Mesenchymal stem cell (in vitro differentiated cells and primary cell): ENCODE data around the gene FHIT.

Experiments used
- DNase-seq: peaks from one replicate; pipeline ENCODE4 v3.0.0-alpha.2; 2013
- H2AFZ ChIP-seq: one replicate; pipeline ENCODE4 v1.6.1; 2013; ENCODE audit warnings: low read depth, mild to moderate bottlenecking, control low read depth, inconsistent platforms, low read length, moderate library complexity
- H2AK5ac ChIP-seq: 2 replicates; pipeline ENCODE4 v1.6.1; 2013; ENCODE audit warnings: low read length, moderate library complexity, mild to moderate bottlenecking, inconsistent platforms; ENCODE audit not compliant: severe bottlenecking
- H2BK120ac ChIP-seq: one replicate; pipeline ENCODE4 v1.6.1; 2013; ENCODE audit warnings: low read depth, mild to moderate bottlenecking, inconsistent platforms, low read length, moderate library complexity
- H2BK12ac ChIP-seq, 2 experiments: one replicate each; pipeline ENCODE4 v1.6.1; 2013; ENCODE audit warnings: inconsistent platforms in 2 of 2, low read length in 2 of 2, mild to moderate bottlenecking in 2 of 2, moderate library complexity in 2 of 2, control low read depth in 1 of 2
- H2BK15ac ChIP-seq: one replicate; pipeline ENCODE4 v1.6.1; 2013; ENCODE audit warnings: mild to moderate bottlenecking, low read depth, inconsistent platforms; ENCODE audit not compliant: poor library complexity, severe bottlenecking
- H2BK5ac ChIP-seq: 2 replicates; pipeline ENCODE4 v1.6.1; 2013; ENCODE audit warnings: low read depth, mild to moderate bottlenecking, low read length, control low read depth, inconsistent platforms; ENCODE audit not compliant: poor library complexity, severe bottlenecking
- H3K14ac ChIP-seq, 2 experiments: one replicate each; pipeline ENCODE4 v1.6.1; 2013; ENCODE audit warnings: inconsistent platforms in 2 of 2, low read length in 2 of 2, control low read depth in 1 of 2, mild to moderate bottlenecking in 1 of 2, moderate library complexity in 1 of 2
- H3K18ac ChIP-seq, 2 experiments: one replicate each; pipeline ENCODE4 v1.6.1; 2013; ENCODE audit warnings: inconsistent platforms in 2 of 2, low read length in 2 of 2, control low read depth in 1 of 2, low read depth in 1 of 2, mild to moderate bottlenecking in 1 of 2
- H3K23ac ChIP-seq, 2 experiments: one replicate each; pipeline ENCODE4 v1.6.1; 2013; ENCODE audit warnings: inconsistent platforms in 2 of 2, low read length in 2 of 2, mild to moderate bottlenecking in 2 of 2, moderate library complexity in 2 of 2, control low read depth in 1 of 2
- H3K27ac ChIP-seq: 2 replicates; pipeline ENCODE4 v1.5.1; 2013; ENCODE audit warnings: mild to moderate bottlenecking, moderate library complexity, low read length, control low read depth, inconsistent platforms; ENCODE audit not compliant: poor library complexity, severe bottlenecking
- H3K27me3 ChIP-seq, 2 experiments: 2 replicates each; pipeline versions ENCODE4 v1.6.1 to v1.7.0; 2013; ENCODE audit warnings: low read length in 2 of 2, mild to moderate bottlenecking in 2 of 2, moderate library complexity in 2 of 2, control low read depth in 1 of 2, inconsistent platforms in 1 of 2; ENCODE audit not compliant: control insufficient read depth in 1 of 2, insufficient read depth in 1 of 2
- H3K36me3 ChIP-seq, 2 experiments: 2 replicates each; pipeline versions ENCODE4 v1.6.1 to v1.7.0; 2013; ENCODE audit warnings: low read length in 2 of 2, control low read depth in 1 of 2, inconsistent platforms in 1 of 2, low read depth in 1 of 2, mild to moderate bottlenecking in 1 of 2; ENCODE audit not compliant: insufficient read depth in 2 of 2, control insufficient read depth in 1 of 2
- H3K4ac ChIP-seq, 2 experiments: one replicate each; pipeline ENCODE4 v1.6.1; 2013; ENCODE audit warnings: inconsistent platforms in 2 of 2, low read length in 2 of 2, mild to moderate bottlenecking in 2 of 2, moderate library complexity in 2 of 2, control low read depth in 1 of 2, low read depth in 1 of 2
- H3K4me1 ChIP-seq: 2 replicates; pipeline ENCODE4 v1.6.1; 2013; ENCODE audit warnings: low read depth, low read length, control low read depth; ENCODE audit not compliant: control insufficient read depth, insufficient read depth
- H3K4me2 ChIP-seq: 2 replicates; pipeline ENCODE4 v1.6.1; 2013; ENCODE audit warnings: low read length, mild to moderate bottlenecking, inconsistent platforms; ENCODE audit not compliant: poor library complexity, severe bottlenecking
- H3K4me3 ChIP-seq, 2 experiments: 2 replicates each; pipeline versions ENCODE4 v1.5.1 to v1.7.0; 2013; ENCODE audit warnings: low read length in 2 of 2, mild to moderate bottlenecking in 2 of 2, control low read depth in 1 of 2, low read depth in 1 of 2; ENCODE audit not compliant: insufficient read depth in 1 of 2
- H3K79me1 ChIP-seq: replicated peaks from 2 replicates; pipeline ENCODE4 v1.6.1; 2013; ENCODE audit warnings: mild to moderate bottlenecking, control low read depth, low read length, inconsistent platforms; ENCODE audit not compliant: poor library complexity, severe bottlenecking
- H3K9ac ChIP-seq: 2 replicates; pipeline ENCODE4 v1.7.0; 2013; ENCODE audit warnings: mild to moderate bottlenecking, low read length, moderate library complexity
- H3K9me3 ChIP-seq: 2 replicates; pipeline ENCODE4 v1.7.0; 2013; ENCODE audit warnings: mild to moderate bottlenecking, low read length; ENCODE audit not compliant: control insufficient read depth
- H4K8ac ChIP-seq: one replicate; pipeline ENCODE4 v1.6.1; 2013; ENCODE audit warnings: inconsistent platforms, mild to moderate bottlenecking, low read length, moderate library complexity
- H4K91ac ChIP-seq: one replicate; pipeline ENCODE4 v1.6.1; 2013; ENCODE audit warnings: mild to moderate bottlenecking, low read length, inconsistent platforms
- WGBS: methylation state at CpG from one replicate; pipeline ENCODE4 v1.1.7; 2013; ENCODE audit warnings: mixed read lengths; 5-methylcytosine and 5-hydroxymethylcytosine counted together

Gene FHIT

DNA sequence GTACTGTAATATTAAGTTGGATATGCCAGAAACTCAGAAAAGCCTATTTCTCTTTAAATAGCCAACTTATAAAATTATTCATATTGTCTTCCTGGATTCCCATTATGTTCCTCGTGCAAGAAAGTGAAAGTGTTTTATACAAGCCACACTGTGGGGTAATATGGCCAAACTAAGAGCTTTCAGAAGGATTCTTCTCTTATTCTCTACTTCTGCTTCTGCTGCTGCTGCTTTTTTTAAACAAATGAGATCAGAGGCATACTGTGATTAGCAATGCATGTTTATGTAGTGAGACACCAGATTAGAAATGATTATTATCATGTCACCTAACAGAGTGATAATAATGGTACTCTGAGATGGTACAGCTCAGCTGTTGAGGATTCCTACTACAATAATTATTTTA lies 1174.9 kb downstream of the FHIT start:
- Histone ChIP-seq H2AK5ac (no peak overlapping the region), H3K18ac (no peak overlapping the region), H3K36me3 (no peaks in the 10 kb centered on the region), H2AFZ (no peak overlapping the region), H3K4ac (no peak overlapping the region), H3K4me1 (no peaks in the 10 kb centered on the region), H4K91ac (no peak overlapping the region), H2BK5ac (no peak overlapping the region), H3K27ac (no peak overlapping the region), H3K27me3 (no peaks in the 10 kb centered on the region), H3K9me3 (peaks cover 3% of the 10 kb centered on the region), H3K9ac (peak overlapping the region; percentile 73), H3K23ac (no peak overlapping the region), H2BK120ac (no peak overlapping the region), H3K79me1 (no peaks in the 10 kb centered on the region), H2BK12ac (no peak overlapping the region), H4K8ac (no peak overlapping the region), H2BK15ac (no peak overlapping the region), H3K4me2 (no peak overlapping the region), H3K4me3 (peak overlapping the region in 1 of 2 experiments; percentile 59), H3K14ac (no peak overlapping the region)
- no peak for DNase-seq
- WGBS = 91% methylated on average over 1 of the region's 1 CpG

- Histone ChIP-seq H2BK120ac (no peak overlapping the region), H3K4me1 (peaks cover 1% of the 10 kb centered on the region), H2AK5ac (no peak overlapping the region), H3K4ac (no peak overlapping the region), H2BK5ac (no peak overlapping the region), H4K8ac (no peak overlapping the region), H3K9ac (no peak overlapping the region), H2BK15ac (no peak overlapping the region), H4K91ac (no peak overlapping the region), H3K36me3 (no peaks in the 10 kb centered on the region), H3K4me2 (no peak overlapping the region), H3K27me3 (no peaks in the 10 kb centered on the region), H3K79me1 (no peaks in the 10 kb centered on the region), H3K18ac (no peak overlapping the region), H3K4me3 (no peak overlapping the region), H3K14ac (no peak overlapping the region), H3K27ac (no peak overlapping the region), H2AFZ (no peak overlapping the region), H2BK12ac (no peak overlapping the region), H3K9me3 (peaks cover 3% of the 10 kb centered on the region), H3K23ac (no peak overlapping the region)
- no peak for DNase-seq
These were observed 1177.3 kb downstream of the FHIT start for GRCh38 chr3:60073942-60074341.

DNA sequence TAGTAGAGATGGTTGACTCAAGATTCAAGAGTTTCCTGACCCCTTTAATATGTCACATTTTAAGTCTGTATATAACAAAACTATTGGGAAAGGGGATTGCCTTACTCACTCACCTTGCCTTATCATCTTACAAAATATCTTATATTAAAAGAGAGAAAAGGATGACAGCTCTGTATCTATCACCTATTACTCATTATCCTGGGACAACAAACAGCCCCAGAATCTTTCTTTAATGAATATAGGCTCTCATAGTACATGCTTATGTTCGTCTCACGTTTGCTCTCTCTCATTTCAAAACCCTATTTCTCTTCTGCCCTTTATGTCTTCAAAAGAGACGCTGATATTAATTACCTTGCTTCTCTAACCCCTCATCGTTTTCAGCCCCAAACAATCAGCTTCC lies 1178.0 kb downstream of the FHIT start:
- Histone ChIP-seq H2BK15ac (no peak overlapping the region), H3K79me1 (no peaks in the 10 kb centered on the region), H3K9ac (no peak overlapping the region), H3K36me3 (no peaks in the 10 kb centered on the region), H3K14ac (no peak overlapping the region), H3K23ac (no peak overlapping the region), H2BK120ac (no peak overlapping the region), H3K4me1 (peaks cover 1% of the 10 kb centered on the region), H3K27me3 (no peaks in the 10 kb centered on the region), H2BK5ac (no peak overlapping the region), H3K4me2 (no peak overlapping the region), H3K4ac (no peak overlapping the region), H2AK5ac (no peak overlapping the region), H4K91ac (no peak overlapping the region), H3K9me3 (peaks cover 3% of the 10 kb centered on the region), H3K18ac (no peak overlapping the region), H4K8ac (no peak overlapping the region), H2BK12ac (no peak overlapping the region), H2AFZ (no peak overlapping the region), H3K27ac (no peak overlapping the region), H3K4me3 (no peak overlapping the region)
- DNase-seq = no peak
- 85% methylated on average over 4 of the region's 4 CpGs for WGBS

- Histone ChIP-seq H3K14ac (no peak overlapping the region), H2BK15ac (no peak overlapping the region), H3K79me1 (no peaks in the 10 kb centered on the region), H3K18ac (no peak overlapping the region), H4K91ac (no peak overlapping the region), H3K4me3 (no peak overlapping the region), H3K4me2 (no peak overlapping the region), H3K27ac (no peak overlapping the region), H3K4ac (no peak overlapping the region), H3K9me3 (peaks cover 3% of the 10 kb centered on the region), H2AFZ (no peak overlapping the region), H4K8ac (no peak overlapping the region), H3K27me3 (no peaks in the 10 kb centered on the region), H2AK5ac (no peak overlapping the region), H3K36me3 (no peaks in the 10 kb centered on the region), H3K4me1 (peaks cover 1% of the 10 kb centered on the region), H3K23ac (no peak overlapping the region), H2BK120ac (no peak overlapping the region), H3K9ac (no peak overlapping the region), H2BK5ac (no peak overlapping the region), H2BK12ac (no peak overlapping the region)
- 80% methylated on average over 3 of the region's 3 CpGs for WGBS
- DNase-seq = no peak
These were observed 1180.9 kb downstream of the FHIT start for GRCh38 chr3:60070366-60070765.
